GM12801 (cell line): Measurements from ENCODE around the gene TMEM269.

Experiments
- TF ChIP-seq, protein P1 (sequence below): IDR thresholded peaks from one replicate; pipeline ENCODE4 v1.5.1; 2011; ENCODE audit warnings: control low read depth; ENCODE audit not compliant: insufficient read length; ENCODE audit errors: extremely low read depth

Gene TMEM269

GRCh38 chr1:42783092-42783491 lies 1.7 kb upstream of the TMEM269 start:
- TF ChIP-seq, protein P1, sequence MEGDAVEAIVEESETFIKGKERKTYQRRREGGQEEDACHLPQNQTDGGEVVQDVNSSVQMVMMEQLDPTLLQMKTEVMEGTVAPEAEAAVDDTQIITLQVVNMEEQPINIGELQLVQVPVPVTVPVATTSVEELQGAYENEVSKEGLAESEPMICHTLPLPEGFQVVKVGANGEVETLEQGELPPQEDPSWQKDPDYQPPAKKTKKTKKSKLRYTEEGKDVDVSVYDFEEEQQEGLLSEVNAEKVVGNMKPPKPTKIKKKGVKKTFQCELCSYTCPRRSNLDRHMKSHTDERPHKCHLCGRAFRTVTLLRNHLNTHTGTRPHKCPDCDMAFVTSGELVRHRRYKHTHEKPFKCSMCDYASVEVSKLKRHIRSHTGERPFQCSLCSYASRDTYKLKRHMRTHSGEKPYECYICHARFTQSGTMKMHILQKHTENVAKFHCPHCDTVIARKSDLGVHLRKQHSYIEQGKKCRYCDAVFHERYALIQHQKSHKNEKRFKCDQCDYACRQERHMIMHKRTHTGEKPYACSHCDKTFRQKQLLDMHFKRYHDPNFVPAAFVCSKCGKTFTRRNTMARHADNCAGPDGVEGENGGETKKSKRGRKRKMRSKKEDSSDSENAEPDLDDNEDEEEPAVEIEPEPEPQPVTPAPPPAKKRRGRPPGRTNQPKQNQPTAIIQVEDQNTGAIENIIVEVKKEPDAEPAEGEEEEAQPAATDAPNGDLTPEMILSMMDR: no peak

DNA sequence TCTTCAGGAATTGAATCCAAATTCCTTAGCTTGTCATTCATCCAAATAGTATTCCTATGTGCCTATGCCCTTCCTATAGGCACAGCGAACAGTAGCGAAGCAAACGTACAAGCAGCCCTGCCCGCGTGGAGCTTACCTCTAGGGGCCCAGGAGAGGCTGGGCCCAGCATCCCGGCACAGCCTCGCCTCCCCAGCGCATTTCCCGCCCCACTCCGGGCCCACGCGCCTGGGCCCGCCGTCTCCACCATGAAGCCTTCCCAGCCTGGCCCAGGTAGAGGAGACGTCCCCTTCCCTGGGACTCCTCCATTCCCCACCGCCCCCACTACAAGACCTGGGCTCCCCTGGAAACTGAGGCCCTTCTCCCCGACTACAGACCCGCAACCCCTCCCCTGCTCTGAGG lies 245 bp upstream of the TMEM269 start:
- TF ChIP-seq, protein P1: no peak

GRCh38 chr1:42786097-42786496 lies 1.3 kb downstream of the TMEM269 start:
- TF ChIP-seq, protein P1: no peak

DNA sequence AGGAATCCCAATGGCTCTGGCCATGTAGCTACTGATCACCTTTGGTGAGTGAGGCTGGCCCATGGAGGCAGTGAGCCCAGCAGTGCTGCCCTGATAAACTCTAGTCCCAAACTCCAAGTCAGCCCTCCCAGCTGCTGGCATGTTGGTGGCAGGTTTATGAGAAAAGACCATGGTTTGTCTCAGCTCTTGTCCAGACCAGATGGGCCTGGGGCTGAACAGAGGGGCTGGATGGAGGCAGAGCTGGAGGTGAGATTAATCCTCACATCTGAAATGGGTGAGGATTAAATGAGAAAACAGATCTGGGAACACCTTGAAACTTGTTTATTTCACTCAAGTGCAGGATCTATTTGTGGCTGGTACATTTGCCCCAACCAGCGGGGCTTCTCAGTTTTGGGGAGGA lies 3.2 kb downstream of the TMEM269 start:
- TF ChIP-seq, protein P1: no peak

- TF ChIP-seq, protein P1: no peak
Observed at GRCh38 chr1:42793824-42794223, 9.0 kb downstream of the TMEM269 start.

- TF ChIP-seq, protein P1: no peak
Observed at GRCh38 chr1:42797414-42797813, 12.6 kb downstream of the TMEM269 start.

DNA sequence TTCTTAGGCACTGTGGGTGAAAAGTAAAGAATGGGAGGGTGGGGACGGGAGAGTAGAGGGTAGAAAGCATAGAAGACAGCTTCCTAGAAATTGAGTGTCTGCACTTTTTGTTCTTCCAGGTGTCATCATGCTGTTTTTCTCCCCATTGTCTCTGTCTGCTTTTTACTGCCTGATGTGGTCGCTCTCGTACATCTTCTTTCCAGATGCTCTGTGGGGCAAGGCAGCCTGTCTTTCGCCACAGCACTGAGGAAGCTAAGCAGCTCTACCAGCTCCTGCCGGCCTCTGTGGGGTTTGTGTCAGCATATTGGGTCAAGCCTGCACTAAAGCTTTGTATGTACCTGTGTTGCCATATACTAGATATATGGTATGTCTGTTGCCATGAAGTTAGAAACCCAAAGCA lies 13.2 kb downstream of the TMEM269 start:
- TF ChIP-seq, protein P1: no peak
